Superior temporal gyrus (tissue), 1 donor: ENCODE data around the gene TRIM54.
"Not testable (repeated sequence)": the region's sequence is repeated elsewhere in the genome, so short reads cannot be mapped to it uniquely, and the experiment has no call there.

Experiments used
- DNase-seq: peaks from one replicate; pipeline ENCODE4 v3.0.0-alpha.2; 2016; ENCODE audit errors: extremely low spot score

TRIM54 gene

DNA sequence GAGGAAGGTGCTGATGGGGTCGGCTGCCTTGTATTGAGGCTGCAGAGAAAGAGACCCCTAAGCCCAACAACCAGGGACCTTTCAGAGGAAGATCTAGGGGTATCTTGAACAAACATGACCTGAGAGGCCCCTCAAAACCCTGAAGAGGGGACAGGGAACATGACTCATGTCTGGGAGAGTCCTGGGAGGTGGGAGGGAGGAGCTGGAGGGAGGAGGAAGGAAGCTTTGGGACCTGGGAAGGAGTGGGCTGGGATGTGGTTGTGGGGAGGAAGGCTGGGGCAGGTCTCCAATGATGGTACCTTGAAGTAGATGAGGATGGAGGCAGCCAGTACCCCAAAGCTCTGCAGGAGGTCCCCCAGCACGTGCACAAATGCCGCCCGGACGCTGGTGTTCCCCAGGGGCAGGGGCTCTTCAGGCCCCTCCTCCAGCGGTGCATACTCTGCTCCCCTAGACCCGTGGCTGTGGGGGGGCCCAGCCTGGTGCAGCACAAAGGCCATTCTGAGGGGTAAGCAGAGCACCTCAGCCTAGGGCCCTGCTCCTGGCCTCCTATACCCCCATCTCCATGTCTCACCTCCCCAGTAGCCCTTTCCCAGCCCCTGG lies 25.3 kb upstream of the TRIM54 start:
- no peak for DNase-seq

GRCh38 chr2:27258051-27258450 lies 24.2 kb upstream of the TRIM54 start:
- no peak for DNase-seq

DNA sequence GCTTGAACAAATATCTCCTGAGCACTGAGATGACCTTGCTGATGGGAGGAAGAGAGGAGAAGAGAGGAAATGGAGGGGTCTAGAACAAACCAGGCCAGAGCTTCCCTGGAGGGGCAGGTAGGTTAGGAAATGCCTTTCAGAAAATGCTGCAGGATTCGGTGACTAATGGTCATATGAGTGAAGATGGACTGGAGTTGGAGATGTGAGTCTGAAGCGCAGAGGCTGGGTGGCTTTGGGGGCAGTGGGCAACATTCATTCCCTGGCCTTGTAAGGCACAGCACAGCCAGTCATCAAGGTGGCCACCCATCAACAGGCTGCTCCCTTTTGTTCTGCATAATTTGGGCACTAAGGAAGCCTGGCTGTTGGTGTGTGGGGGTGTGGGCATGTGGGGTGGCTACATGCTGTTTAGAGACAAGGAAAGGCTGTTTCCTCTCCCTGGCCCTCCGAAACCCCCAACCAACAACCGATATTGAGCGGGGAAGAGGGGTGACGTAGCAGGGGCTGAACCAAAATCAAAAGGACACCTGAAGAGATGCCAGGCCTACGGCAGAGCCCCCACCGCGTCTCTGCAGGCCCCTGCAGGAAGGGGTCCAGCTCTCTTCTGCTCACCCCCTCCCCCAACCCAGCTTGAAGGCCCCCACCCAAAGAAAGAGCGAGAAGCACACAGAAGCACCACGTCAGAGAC lies 20.8 kb upstream of the TRIM54 start:
- DNase-seq: no peak

- DNase-seq: no peak
Measured at GRCh38 chr2:27261926-27262298, 20.3 kb upstream of the TRIM54 start.

DNA sequence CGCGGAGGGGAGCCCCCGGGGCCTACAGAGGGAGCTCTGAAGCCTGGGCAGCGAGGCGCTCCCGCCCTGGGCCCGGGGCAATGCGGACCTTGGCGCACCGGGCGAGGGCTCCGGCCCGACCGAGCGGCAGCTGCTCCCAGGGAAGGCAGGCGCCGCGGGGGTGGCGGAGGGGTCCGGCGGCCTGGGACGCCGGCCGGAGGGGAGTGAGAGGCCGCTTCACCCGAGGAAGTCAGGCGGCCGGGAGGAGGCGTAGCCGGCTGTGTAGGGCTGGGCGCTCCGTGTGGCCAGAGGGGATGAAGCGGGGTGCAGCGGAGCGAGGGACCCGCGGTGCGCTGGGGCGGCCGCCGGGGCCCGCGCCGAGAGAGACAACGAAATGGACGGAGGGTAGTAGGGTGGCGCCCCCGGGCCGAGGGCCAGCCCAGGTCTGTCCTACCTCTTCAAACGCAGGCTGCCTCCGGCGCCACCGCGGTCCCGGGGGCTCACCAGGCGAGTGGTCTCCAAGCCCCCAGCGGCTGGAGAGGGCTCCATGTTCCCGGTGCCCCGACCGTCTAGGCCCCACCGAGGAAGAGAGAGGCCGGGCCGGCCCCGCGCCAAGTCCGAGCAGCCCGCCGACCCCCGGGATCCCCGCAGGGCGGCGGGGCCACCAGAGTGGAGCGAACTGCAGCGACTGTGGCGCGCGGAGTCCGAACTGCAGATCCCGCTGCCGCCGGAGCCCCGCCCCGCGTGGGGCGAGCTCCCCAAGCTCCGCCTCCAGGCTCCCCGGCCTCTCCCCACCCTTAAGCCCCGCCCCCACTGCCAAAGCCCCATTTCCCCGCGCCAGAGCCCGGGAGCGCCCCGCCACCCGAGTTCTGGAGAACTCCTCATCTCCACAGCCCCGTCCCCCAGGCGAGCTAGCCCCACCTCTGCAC lies 19.6 kb upstream of the TRIM54 start, which contains the start of gene SLC30A3:
Gene SLC30A3, minus strand, starts transcription at position 669 of the 908 bp plus-strand sequence. Its CDS starts 141 bp downstream, at position 528.
- DNase-seq: peak; percentile 43

GRCh38 chr2:27263287-27264252 lies 18.7 kb upstream of the TRIM54 start:
- no peak for DNase-seq

- DNase-seq: no peak
Measured at GRCh38 chr2:27264253-27264752, 17.9 kb upstream of the TRIM54 start.

GRCh38 chr2:27264753-27265535 lies 17.3 kb upstream of the TRIM54 start:
- no peak for DNase-seq

GRCh38 chr2:27265536-27265870 lies 16.7 kb upstream of the TRIM54 start:
- no peak for DNase-seq

DNA sequence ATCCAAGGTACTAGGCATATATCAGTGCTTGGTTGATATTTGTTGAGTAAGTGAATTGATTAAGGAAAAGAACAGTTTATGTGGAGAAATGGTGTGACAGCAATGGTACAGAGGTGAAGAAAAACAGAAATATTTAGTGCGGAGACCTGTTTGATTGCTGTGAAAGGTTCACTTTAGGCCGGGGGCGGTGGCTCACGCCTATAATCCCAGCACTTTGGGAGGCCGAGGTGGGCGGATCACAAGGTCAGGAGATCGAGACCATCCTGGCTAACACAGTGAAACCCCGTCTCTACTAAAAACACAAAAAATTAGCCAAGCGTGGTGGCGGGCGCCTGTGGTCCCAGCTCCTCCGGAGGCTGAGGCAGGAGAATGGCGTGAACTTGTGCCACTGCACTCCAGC lies 13.9 kb upstream of the TRIM54 start:
- not testable (repeated sequence) for DNase-seq

- DNase-seq: peak; percentile 7
Measured at GRCh38 chr2:27270131-27270530, 12.1 kb upstream of the TRIM54 start.

DNA sequence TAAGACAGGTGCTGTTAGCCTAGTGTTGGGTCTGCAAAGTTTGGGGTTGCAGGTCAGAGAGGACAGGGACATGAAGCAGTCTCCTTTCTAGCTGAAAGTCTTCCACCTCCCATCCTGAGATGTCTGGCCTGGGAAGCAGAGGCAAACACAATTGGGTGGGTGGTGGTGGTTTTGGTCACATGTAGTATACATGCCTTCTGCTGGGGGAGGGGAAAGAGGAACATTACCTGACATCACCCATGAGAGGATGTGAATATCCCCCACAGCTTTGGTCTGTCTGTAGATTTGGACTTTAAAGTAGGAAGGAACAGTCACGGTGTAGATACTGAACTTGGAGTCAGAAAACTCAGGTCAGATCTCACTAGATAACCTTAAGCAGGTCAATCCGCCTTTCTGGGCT lies 11.6 kb upstream of the TRIM54 start:
- DNase-seq: no peak

GRCh38 chr2:27271631-27272340 lies 10.4 kb upstream of the TRIM54 start:
- no peak for DNase-seq

DNA sequence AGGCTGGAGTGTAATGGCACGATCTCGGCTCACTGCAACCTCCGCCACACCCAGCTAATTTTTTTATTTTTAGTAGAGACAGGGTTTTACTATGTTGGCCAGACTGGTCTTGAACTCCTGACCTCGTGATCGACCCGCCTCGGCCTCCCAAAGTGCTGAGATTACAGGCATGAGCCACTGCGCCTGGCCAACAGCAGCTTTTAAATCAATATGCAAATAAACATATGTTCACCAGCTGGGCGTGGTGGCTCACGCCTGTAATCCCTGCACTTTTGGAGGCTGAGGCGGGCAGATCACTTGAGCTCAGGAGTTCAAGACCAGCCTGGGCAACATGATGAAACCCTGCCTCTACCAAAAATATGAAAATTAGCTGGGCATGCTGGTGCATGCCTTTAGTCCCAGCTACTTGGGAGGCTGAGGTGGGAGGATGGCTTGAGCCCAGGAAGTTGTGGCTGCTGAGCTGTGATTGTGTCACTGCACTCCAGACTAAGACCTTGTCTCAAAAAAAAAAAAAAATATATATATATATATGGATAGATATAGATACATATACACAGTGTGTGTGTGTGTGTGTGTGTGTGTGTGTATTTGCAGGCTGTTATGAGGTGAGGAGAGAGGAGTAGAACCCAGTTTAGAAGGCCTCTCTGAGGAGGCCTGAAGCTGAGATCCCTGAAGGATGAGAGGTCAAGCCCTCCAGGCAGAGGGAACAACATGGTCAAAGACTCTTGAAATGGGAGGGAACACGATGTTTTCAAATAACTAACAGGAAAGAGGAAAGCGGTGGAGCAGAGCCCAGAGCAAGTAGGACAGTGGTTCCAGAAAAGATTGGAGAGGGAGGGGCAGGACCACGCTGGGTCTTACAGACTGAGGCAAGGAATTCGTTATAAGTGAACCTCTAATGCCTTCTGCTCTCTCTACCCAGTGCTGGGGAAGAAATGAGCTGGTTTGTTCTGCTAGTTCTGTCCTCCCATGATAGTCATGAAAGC lies 9.4 kb upstream of the TRIM54 start:
- DNase-seq: not testable (repeated sequence)

GRCh38 chr2:27275211-27276150 lies 6.7 kb upstream of the TRIM54 start, which contains the start of gene DNAJC5G:
Gene DNAJC5G, plus strand, starts transcription at chr2:27275433. Its CDS starts 1,296 bp downstream, at chr2:27276729.
- DNase-seq: no peak

- DNase-seq: no peak
Measured at GRCh38 chr2:27278010-27278409, 4.2 kb upstream of the TRIM54 start.

DNA sequence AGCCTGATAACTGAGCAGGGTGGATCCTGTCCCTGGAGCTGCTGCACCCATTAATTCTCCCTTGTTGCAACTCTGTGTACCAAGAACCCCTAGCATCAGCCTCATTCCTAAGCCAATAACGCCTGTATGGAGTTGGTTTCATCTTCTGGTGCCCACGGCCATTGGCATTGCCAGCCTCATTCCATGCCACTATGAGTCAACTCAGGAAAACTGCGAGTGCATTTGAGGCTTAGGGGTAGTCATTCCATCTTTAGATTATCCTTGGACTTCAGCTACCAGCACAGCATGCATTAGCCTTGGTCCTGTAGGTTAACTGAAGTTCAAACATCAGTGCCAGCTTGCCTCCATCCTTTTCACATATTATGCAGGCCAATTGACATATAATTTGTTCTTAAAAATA lies 1.4 kb upstream of the TRIM54 start:
- DNase-seq: no peak
